Measurements from ENCODE around the gene XYLB.

XYLB gene

DNA sequence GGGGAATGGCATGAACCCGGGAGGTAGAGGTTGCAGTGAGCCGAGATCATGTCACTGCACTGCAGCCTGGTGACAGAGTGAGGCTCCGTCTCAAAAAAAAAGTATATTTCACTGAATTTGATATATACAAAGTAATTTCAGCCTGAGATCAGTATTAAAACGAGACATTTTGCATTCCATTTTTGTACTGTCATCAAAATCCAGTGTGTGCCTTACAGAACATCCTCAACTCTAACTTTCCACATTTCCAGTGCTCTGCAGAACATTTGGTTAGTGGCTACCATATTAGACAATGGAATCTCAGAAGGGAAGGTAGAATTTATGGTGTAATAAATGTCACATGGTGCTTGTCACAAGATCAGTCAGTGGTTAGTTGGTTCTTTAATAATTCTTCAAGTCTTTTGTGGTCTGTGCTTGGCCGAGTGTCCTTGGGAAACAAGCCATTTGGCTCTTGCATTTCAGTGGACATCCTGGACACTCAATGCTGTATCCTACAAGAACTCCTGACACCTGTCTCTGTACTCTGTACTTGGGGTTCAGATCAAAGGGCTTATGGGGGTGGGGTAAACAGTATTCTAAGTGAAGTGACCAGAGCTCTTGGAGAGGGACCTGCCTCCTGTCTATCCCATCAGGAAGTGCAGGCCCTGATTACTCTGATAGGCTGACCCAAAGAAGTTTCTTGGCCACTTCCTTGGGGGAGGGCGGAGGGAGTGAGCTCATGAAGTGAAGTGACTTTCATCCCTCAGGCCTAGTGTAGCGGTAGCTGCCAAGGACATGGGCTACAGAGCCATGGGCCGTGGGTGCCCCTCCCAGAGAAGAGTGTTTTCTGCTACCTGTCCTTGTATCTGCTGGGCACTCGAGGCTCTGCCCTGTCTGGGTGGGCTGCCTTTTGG lies 110.8 kb downstream of the XYLB start:
- DNase-seq: no peak

DNA sequence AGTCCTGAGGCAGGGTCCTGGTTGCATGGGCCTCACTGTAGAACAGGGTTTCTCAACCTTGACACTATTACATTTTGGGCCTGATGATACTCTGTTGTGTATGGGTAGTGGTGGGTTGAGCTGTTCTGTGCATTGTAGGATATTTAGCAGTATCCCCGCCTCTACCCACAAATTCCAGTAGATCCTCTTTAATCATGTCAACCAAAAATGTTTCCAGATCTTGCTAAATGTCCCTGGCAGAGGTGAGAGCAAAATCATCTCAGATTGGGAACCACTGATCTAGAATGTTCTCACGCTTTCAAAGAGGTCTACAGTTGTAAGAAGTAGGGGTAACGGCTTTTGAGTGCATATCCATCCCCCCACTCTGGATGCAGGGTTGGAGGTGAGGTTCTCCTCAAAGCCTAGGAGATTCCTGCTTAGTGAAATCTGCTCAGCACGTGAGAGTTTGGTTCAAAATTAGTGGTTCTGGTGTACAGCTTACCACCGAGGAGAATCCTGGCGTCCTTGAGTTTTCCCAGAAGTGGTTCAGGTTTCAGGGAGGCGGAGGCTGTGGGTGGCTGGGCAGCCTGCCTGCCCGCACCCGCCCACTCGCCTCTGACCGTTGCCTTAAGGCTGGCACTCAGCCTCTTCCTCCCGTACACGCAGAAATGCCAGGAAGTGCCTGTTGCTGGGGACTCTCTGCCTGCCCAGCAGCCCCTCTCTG lies 112.4 kb downstream of the XYLB start:
- DNase-seq: no peak

GRCh38 chr3:38459499-38460048 lies 113.0 kb downstream of the XYLB start:
- DNase-seq: no peak

DNA sequence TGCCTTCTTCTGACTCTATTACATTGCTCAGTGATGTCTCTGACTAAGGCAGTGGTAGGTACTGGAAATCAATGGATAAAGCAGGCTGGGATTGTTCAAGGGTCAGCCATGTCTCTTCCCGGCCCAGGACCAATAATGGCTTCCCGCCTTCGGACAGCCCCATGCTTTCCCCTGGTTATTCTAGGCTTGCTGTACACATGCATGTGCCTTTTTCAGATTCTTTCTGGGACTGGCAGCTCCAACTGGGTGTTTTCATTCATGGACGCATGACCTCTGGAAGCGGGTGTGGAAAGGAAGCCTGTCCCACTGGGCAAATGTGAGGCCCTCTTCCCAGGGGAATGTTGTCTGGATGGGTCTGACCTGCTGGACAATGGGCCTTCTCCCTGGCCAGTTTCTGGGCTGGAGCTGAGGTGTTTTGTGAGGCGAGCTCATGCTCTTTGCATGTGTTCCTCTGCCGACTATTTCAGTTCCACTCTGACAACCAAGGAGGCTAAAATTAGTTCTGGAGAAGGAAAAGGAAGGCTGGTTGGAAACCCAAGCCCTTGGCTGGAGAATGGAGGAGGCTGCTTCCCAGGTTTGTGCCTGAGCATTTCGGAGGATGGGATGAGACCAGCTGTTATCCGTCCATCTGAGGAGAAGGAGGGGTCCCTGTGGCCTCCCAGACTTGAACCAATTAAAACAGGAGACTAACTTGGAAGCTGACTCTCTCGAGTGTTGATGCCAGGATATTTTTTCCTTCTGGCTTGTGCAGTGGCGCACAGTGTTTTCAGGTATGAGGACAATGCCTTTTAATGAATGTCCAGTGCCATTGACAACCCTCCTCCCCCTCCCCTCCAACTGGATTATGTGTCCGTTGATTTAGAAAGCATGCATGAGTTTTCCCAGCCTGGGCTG lies 114.0 kb downstream of the XYLB start:
- no peak for DNase-seq
